NK-92 (cell line): Measurements from ENCODE around the gene HCN4.

Source experiments
- DNase-seq: peaks from one replicate; lab custom pipeline; 2025; ENCODE audit not compliant: unreplicated experiment; lab: John Stamatoyannopoulos, UW

HCN4 gene

DNA sequence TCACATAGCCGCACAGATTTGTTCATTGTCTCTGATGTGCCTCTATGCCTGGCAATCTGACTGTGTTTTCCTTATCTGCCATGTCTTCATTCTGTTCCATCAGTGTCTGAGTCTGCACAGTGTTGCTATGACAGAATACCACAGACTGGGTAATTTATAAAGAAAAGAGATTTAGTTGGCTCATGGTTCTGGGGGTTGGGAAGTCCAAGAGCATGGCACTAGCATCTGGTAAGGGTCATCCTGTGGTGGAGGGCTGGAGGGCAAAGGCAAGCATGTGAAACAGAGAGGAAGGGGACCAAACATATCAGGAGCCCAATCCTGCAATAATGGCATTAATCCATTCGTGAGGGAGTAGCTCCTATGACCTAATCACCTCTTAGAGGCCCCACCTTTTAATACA, 11.9 kb upstream of the HCN4 start:
- no peak for DNase-seq

DNA sequence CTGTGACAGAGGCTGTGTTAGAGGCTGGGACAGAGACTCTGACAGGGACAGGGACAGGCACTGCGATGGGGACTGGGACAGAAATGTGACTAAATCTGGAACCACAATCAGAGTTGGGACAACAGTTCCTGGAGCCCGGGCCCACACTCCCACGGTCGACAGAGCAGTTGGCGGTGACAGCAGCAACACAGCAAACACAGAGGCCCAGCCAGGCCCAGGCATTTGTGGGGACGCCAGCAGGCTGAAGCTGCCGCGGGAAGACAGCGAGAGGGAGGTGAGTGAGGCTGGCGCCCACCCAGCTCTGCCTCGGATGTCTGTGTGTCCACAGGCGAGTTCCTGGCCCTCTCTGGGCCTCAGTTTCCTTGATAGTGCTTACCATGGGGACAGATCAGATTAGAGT, 9.3 kb upstream of the HCN4 start:
- DNase-seq: no peak

DNA sequence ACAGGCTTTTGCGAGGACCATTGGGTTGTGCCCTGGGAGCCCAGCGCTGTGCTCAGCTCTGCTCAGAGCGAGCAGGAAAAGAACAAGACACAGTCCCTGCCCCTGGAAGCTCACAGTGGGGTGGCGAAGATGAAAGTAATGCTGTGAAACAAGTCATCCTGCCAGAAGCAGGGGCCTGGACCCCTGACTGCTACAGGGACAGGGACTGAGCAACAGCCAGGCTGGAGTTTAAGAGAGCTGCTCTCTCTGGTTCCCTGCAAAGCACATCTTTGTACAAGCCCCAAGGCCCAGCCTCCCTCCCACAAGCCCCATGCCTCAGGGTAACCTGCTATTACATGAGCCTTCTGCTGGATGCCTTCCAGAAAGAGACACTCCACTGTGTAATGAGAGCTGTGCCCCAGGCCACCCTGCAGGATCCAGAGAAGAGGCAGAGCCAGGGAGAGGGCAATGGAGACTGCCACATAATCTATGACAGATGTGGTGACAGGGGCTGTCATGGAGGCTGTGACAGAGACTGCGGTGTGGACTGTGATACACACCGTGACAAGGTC, 7.1 kb upstream of the HCN4 start:
- DNase-seq: no peak

- no peak for DNase-seq
Measured at GRCh38 chr15:73375012-73375411, 6.3 kb upstream of the HCN4 start.

- DNase-seq: no peak
Measured at GRCh38 chr15:73374604-73375003, 5.8 kb upstream of the HCN4 start.

DNA sequence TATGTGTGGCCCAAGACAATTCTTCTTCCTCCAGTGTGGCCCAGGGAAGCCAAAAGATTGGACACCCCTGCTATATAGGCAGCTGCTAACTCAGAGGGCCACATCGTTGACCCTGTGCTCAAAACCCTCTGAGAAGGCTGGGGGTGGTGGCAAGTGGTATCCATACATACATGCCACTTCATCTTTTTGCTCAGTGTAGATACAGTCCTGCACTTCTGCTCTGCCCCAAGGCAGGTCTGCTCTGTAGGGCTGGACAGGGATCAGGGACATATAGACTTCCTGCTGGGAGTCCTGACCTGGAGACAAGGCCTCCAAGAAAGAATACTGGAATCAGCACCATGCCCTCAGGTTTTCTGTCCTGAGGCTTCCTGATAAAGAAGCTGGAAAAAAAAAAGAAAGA, 4.5 kb upstream of the HCN4 start:
- no peak for DNase-seq

DNA sequence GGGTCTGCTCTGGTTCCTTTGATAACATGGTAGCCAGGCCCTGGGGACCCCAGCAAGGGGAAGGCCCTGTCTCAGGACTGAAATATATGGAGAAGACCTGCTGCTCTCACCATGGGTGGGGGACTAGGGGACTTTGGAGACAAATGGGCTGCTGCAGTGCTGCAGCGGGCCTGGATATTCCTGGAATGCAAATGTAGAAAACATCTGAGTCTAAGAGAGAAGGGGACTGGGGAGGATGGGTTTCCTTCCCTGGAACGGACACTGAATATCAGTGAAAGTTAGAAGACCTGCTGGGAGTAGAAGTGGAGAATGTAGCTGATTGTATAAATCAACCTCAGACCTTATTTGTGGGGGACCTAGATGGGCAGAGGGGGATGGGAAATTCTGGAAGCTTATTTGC, 3.1 kb upstream of the HCN4 start:
- no peak for DNase-seq

- DNase-seq: no peak
Measured at GRCh38 chr15:73370151-73370550, 1.4 kb upstream of the HCN4 start.

GRCh38 chr15:73369154-73369694, 466 bp upstream of the HCN4 start:
- DNase-seq: no peak

- DNase-seq: no peak
Measured at GRCh38 chr15:73367624-73368300, 996 bp downstream of the HCN4 start.

- DNase-seq: no peak
Measured at GRCh38 chr15:73366766-73367623, 1.8 kb downstream of the HCN4 start.

DNA sequence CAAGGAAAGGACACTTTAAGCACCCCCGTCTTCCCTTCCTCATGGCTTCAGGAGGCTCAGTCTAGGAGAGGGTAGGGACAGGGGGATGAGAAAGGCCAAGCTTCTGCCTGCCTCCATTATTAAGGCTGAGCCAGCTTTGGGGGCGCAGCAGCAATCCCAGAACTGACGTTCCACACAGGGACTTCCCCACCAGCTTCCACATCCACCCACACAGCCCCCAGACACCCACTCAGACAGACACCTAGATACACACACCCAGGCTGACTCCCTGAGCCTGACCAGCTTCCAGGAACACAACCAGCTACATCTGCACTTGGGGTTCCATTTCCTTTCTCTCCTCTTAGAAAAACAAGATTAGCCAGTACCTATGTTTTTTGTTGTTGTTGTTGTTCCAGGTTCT, 4.7 kb downstream of the HCN4 start:
- no peak for DNase-seq

GRCh38 chr15:73362900-73363299, 5.9 kb downstream of the HCN4 start:
- no peak for DNase-seq

GRCh38 chr15:73361337-73361736, 7.4 kb downstream of the HCN4 start:
- no peak for DNase-seq

- no peak for DNase-seq
Measured at GRCh38 chr15:73359651-73360050, 9.1 kb downstream of the HCN4 start.

DNA sequence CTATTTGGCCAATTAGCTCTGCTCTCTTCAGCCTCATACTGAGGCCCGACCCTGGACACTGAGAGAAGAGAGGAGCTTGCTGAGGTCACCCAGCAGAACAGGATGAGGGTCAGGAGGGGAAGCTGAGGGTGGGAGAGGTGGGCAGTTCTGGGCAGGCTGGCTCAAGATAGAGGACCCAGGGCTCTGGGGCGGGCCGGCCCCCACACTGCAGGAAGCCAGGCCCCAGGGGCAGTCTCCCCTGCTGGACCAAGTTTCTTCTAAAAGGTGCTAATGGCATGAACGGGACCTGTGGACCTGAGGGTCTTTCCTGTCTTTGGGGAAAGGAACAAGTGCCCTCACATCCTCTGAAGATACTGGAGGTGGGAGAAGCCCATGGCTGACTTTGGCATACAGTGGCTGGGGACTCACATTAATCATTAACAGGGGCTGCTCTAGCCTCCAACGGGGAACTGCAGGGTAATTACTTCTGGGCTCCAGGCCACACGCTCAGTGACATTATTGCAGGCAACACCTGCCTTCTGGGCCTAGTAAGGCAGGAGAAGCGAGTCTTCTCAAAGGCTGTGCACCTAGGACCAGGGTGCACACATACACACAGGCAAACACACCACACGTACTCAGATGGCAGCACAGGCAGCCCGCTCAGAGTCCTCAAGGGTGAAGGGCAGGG, 10.6 kb downstream of the HCN4 start:
- no peak for DNase-seq

DNA sequence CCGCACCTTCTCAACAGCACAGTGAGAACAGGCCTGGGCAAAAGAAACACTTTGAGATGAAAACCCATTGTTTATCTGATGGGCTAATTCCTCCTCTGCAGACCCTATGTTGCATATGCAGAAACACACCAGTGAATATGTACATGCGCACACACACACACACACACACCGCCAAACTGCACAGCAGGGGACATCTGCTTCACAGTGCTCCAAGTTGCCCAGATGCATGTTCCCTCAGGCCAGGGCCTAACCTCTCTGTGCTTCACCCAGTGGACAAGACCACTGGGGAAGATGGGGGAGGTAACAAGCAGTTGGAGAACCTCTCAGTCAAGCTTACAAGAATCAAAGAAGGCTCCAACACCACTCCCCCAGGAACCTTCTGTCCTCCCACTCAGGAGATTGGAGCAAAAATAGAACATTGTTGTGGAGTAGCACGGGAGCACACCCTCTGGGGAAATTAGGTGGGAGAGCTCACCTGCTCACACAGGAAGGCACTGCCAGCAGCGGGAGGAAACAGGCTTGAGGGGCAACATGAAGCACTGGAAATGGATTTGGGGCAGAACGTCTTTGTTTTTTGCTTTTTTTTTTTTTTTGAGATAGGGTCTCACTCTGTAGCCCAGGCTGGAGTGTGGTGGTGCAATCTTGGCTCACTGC, 13.0 kb downstream of the HCN4 start:
- no peak for DNase-seq

GRCh38 chr15:73354241-73354640, 14.5 kb downstream of the HCN4 start:
- no peak for DNase-seq

DNA sequence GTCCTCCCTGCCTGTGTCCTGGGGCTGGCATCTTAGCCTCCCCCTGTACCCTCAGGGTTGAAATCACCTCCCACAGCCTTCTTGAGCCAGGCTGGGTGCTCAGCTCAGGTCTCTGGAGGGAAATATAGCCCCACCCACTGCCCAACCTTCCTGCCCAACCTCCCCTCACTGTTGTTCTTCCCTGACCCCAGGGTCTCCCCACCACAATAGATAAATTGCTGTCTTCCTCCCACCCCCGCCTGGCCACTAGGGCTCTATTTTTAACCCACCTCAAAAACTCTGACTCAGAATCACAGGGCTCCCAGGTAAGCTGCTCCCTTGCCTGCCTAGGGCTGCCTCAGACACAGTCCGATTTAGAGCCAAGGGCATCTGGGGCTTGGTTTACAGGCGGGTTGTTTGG, 15.0 kb downstream of the HCN4 start:
- DNase-seq: no peak

- no peak for DNase-seq
Measured at GRCh38 chr15:73352082-73352481, 16.7 kb downstream of the HCN4 start.

DNA sequence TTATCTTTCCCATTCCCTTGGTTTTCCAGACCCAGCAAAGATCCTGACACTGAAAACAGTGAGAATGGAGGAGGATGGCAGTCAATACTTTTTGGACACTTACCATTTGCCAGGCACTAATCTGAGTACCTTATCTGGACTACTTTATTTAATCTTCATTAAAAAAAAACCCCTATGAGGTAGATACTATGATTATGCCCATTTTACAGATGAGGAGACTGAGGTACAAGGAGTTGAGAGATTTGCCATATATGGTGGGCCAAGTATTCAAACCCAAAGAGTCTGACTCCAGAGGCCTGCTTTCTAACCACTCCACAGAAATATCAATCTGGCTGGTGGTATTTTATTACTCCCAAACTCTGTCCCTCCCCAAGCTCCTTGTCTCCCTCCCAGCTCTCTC, 19.6 kb downstream of the HCN4 start:
- DNase-seq: no peak
